ENCODE measurements around the gene PPP3CA. TPM values are rescaled to one million over a fixed set of nuclear protein-coding genes. Genes with fewer than 3 reads are reported as not detected.

The PPP3CA gene
- 21.1 to 35.6 TPM (median 24.7 TPM) in 5 replicates for total RNA-seq (2022; extraction: Qiagen RNA extraction; ENCODE audit: low read depth)

GRCh38 chr4:101347267-101347556 lies at the start of gene PPP3CA:
PPP3CA (minus strand) TSS chr4:101347526.

All from A549 treated with CpdA at 1 μM for 4 hours (cell line).